ENCODE measurements around the gene BRME1. TPM values are rescaled to one million over a fixed set of nuclear protein-coding genes. Genes with fewer than 3 reads are reported as not detected.
"Not testable (repeated sequence)": the region's sequence is repeated elsewhere in the genome, so short reads cannot be mapped to it uniquely, and the experiment has no call there.

BRME1 gene
- polyA plus RNA-seq, 1 experiment = 0.12 TPM

- ChIA-PET CTCF (interaction anchor here (0.8 to 5.3 kb wide), 4 partner anchors 8 to 77 kb away, joined by 4 to 60 read pairs (median 18); no protein-coding TSS in a partner anchor), POLR2A (interaction anchor here (0.6 to 4.0 kb wide), 8 partner anchors 11 to 146 kb away, joined by 3 to 33 read pairs (median 12); no protein-coding TSS in a partner anchor)
- TF ChIP-seq, protein P1, sequence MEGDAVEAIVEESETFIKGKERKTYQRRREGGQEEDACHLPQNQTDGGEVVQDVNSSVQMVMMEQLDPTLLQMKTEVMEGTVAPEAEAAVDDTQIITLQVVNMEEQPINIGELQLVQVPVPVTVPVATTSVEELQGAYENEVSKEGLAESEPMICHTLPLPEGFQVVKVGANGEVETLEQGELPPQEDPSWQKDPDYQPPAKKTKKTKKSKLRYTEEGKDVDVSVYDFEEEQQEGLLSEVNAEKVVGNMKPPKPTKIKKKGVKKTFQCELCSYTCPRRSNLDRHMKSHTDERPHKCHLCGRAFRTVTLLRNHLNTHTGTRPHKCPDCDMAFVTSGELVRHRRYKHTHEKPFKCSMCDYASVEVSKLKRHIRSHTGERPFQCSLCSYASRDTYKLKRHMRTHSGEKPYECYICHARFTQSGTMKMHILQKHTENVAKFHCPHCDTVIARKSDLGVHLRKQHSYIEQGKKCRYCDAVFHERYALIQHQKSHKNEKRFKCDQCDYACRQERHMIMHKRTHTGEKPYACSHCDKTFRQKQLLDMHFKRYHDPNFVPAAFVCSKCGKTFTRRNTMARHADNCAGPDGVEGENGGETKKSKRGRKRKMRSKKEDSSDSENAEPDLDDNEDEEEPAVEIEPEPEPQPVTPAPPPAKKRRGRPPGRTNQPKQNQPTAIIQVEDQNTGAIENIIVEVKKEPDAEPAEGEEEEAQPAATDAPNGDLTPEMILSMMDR (IDR thresholded peaks at IDR 0.05; ENCODE audit: low read depth, low read length) = no peak
- no peak for DNase-seq (ENCODE audit: low read depth, low spot score)
- H3K27me3 ChIP-seq (ENCODE audit: control insufficient read depth, insufficient read depth, low read length) = no peaks in the 10 kb centered on the region
- no peaks in the 10 kb centered on the region for H3K9me3 ChIP-seq (ENCODE audit: control insufficient read depth, insufficient read depth, low read length)
- peak overlapping the region; percentile 90 for H3K27ac ChIP-seq (ENCODE audit: low read depth, low read length)
- peak overlapping the region; percentile 49 for H3K4me3 ChIP-seq (ENCODE audit: low read depth, low read length)
Observed at GRCh38 chr19:13861392-13861713, 44.6 kb downstream of the BRME1 start.

DNA sequence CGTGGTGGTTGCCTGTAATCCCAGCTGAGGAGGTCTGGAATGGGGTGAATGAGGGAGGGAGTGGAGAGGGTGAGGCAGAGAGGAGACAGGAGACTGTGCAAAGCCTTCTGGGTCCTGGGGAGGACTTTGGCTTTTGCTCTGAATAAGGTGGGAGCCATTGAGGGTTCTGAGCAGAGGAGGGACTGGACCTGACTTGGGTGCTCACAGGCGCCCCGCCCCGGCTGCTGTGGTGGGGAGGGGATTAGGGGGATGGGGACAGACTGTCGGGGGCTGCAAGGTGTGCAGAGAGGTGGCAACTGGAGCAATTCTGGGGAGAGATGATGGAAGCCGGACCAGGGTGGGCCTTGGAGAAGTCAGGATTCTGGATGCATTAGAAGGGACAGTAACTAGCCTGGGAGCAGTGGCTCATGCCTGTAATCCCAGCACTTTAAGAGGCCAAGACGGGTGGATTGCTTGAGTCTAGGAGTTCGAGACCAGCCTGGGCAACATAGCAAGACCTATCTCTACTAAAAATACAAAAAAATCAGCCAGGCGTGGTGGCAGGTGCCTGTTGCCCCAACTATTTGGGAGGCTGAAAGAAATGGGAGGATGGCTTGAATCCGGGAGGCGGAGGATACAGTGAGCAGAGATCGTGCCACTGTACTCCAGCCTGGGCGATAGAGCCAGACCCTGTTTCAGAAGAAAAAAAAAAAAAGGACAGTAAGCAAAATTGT, 45.1 kb downstream of the BRME1 start:
- ChIA-PET POLR2A (interaction anchor here (0.6 to 4.0 kb wide), 8 partner anchors 10 to 147 kb away, joined by 3 to 33 read pairs (median 12); no protein-coding TSS in a partner anchor), CTCF (interaction anchor here (0.8 to 5.3 kb wide), 3 partner anchors 8 to 77 kb away, joined by 4 to 60 read pairs (median 32); no protein-coding TSS in a partner anchor)
- Histone ChIP-seq H3K27me3 (ENCODE audit: control insufficient read depth, insufficient read depth, low read length) (no peaks in the 10 kb centered on the region), H3K27ac (ENCODE audit: low read depth, low read length) (no peak overlapping the region), H3K9me3 (ENCODE audit: control insufficient read depth, insufficient read depth, low read length) (no peaks in the 10 kb centered on the region), H3K4me3 (ENCODE audit: low read depth, low read length) (no peak overlapping the region)
- no peak for DNase-seq (ENCODE audit: low read depth, low spot score)
- TF ChIP-seq, protein P1 (IDR thresholded peaks at IDR 0.05; ENCODE audit: low read depth, low read length) = no peak

GRCh38 chr19:13859361-13859880, 46.5 kb downstream of the BRME1 start:
- no peak for DNase-seq (ENCODE audit: low read depth, low spot score)
- H3K27ac ChIP-seq (ENCODE audit: low read depth, low read length) = no peak overlapping the region
- no peak overlapping the region for H3K4me3 ChIP-seq (ENCODE audit: low read depth, low read length)
- H3K27me3 ChIP-seq (ENCODE audit: control insufficient read depth, insufficient read depth, low read length) = no peaks in the 10 kb centered on the region
- ChIA-PET POLR2A (interaction anchor here (0.9 kb wide), 1 partner anchor 11 kb away, joined by 3 read pairs; no protein-coding TSS in a partner anchor), CTCF (interaction anchor here (1.0 to 5.3 kb wide), 2 partner anchors 75 kb away, joined by 3 to 60 read pairs; no protein-coding TSS in a partner anchor)
- TF ChIP-seq, protein P1 (IDR thresholded peaks at IDR 0.05; ENCODE audit: low read depth, low read length) = no peak
- no peaks in the 10 kb centered on the region for H3K9me3 ChIP-seq (ENCODE audit: control insufficient read depth, insufficient read depth, low read length)

DNA sequence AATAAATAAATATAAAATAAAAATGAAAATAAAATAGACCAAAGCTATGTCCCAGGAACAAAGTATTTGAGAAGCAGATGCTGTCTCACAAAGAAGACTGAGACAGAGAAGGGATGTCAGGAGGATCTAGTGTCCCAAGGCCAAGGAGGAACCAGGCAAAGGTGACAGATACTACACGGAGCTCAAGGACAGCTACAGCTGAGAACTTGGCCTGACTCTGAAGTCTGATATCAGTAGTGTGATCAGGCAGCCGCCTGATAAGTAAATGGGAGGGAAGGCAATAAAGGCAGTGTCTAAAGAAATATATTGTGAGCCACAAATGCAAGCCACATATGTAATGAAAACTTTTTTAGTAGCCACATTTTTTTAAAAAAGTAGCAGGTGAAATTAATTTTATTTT, 49.4 kb downstream of the BRME1 start:
- H3K4me3 ChIP-seq (ENCODE audit: low read depth, low read length) = no peak overlapping the region
- TF ChIP-seq, protein P1 (IDR thresholded peaks at IDR 0.05; ENCODE audit: low read depth, low read length) = no peak
- H3K27me3 ChIP-seq (ENCODE audit: control insufficient read depth, insufficient read depth, low read length) = no peaks in the 10 kb centered on the region
- no peak for DNase-seq (ENCODE audit: low read depth, low spot score)
- ChIA-PET CTCF (interaction anchor here (1.5 kb wide), 1 partner anchor 72 kb away, joined by 10 read pairs; no protein-coding TSS in a partner anchor), POLR2A (no interaction called here)
- no peaks in the 10 kb centered on the region for H3K9me3 ChIP-seq (ENCODE audit: control insufficient read depth, insufficient read depth, low read length)
- H3K27ac ChIP-seq (ENCODE audit: low read depth, low read length) = no peak overlapping the region

- ChIA-PET POLR2A (interaction anchor here (1.0 to 3.9 kb wide), 8 partner anchors 10 to 65 kb away, joined by 3 to 33 read pairs (median 6); partner anchors contain the start of gene ZSWIM4), CTCF (interaction anchor here (3.4 kb wide), 1 partner anchor 10 kb away, joined by 32 read pairs; no protein-coding TSS in a partner anchor)
- DNase-seq (ENCODE audit: low read depth, low spot score); H3K4me3 ChIP-seq (ENCODE audit: low read depth, low read length); H3K9me3 ChIP-seq (ENCODE audit: control insufficient read depth, insufficient read depth, low read length); H3K27me3 ChIP-seq (ENCODE audit: control insufficient read depth, insufficient read depth, low read length): not testable (repeated sequence)
- peak overlapping the region; percentile 52 for H3K27ac ChIP-seq (ENCODE audit: low read depth, low read length)
Observed at GRCh38 chr19:13852171-13852707, 53.7 kb downstream of the BRME1 start.

DNA sequence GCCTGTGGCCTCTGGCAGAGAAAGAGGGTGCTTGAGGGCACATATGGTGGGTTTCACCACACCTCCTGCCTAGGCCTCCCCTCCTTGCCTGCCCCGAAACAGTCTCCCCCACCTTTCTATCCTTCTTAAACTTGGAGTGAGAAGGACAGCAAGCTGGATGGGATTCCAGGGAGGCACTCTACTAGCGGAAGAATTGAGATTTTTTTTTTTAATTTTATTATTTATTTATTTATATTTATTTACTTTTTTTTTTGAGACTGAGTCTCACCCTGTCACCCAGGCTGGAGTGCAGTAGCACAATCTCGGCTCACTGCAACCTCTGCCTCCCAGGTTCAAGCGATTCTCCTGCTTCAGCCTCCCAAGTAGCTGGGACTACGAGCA, 54.2 kb downstream of the BRME1 start:
- CTCF ChIA-PET = interaction anchor here (3.4 kb wide), 1 partner anchor 10 kb away, joined by 32 read pairs; no protein-coding TSS in a partner anchor
- not testable (repeated sequence) for H3K9me3 ChIP-seq (ENCODE audit: control insufficient read depth, insufficient read depth, low read length); H3K27me3 ChIP-seq (ENCODE audit: control insufficient read depth, insufficient read depth, low read length); H3K4me3 ChIP-seq (ENCODE audit: low read depth, low read length); DNase-seq (ENCODE audit: low read depth, low spot score)
- peak overlapping the region; percentile 100 for H3K27ac ChIP-seq (ENCODE audit: low read depth, low read length)
- POLR2A ChIA-PET = interaction anchor here (1.0 to 3.9 kb wide), 7 partner anchors 10 to 64 kb away, joined by 3 to 33 read pairs (median 5); partner anchors contain the start of gene ZSWIM4

Measured in AG04450 (cell line).